Fibroblast of mammary gland (primary cell): ENCODE results near the gene TXNDC16.

ENCODE experiments used
- DNase-seq: peaks from one replicate; pipeline ENCODE4 v3.0.0-alpha.2; 2010; ENCODE audit warnings: low read depth
- H3K4me3 ChIP-seq: 2 replicates; pipeline ENCODE4 v1.5.1; 2011; ENCODE audit warnings: low read depth, mild to moderate bottlenecking, low read length, moderate library complexity; ENCODE audit not compliant: control insufficient read depth
- TF ChIP-seq, protein P1 (sequence below): conservative IDR thresholded peaks from 2 replicates; pipeline ENCODE4 v1.5.1; 2011; ENCODE audit warnings: low read depth, low read length, inconsistent platforms; ENCODE audit not compliant: control insufficient read depth, insufficient read depth

TXNDC16 gene

DNA sequence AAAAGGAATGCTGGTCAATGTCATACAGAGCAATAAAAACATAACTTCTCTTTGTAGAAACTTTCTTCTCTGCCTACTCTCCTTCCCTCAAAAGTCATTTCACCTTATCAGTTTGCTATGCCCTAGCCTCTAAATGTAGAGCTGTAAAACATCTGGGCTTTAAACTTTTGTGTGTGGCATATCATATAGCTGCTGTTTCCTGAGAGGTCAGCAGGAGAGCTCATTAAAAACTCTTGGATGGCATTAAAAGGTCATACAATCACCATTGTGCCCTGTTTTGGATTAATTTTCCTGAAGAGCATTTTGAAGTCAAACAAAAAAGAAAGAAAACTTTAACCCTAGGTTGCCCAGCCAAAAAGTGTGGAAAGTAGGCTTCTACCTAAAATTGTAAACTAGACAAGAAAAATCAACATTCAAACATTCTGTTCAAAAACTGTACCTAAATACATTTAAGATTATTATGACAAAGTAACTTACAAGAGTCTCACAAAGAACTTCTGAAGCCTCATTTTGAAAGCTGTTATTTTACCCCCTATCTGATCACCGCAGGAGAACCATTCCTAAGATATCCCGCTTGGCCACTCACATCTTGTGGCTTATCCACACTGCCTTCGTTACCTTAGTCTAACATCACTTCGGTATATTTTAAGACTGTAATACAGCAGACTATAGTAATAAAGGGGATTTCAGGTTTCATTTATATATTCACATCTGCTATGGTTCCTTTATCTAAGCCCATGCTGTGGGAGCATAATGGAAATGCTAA lies 38.1 kb downstream of the TXNDC16 start:
- TF ChIP-seq, protein P1, sequence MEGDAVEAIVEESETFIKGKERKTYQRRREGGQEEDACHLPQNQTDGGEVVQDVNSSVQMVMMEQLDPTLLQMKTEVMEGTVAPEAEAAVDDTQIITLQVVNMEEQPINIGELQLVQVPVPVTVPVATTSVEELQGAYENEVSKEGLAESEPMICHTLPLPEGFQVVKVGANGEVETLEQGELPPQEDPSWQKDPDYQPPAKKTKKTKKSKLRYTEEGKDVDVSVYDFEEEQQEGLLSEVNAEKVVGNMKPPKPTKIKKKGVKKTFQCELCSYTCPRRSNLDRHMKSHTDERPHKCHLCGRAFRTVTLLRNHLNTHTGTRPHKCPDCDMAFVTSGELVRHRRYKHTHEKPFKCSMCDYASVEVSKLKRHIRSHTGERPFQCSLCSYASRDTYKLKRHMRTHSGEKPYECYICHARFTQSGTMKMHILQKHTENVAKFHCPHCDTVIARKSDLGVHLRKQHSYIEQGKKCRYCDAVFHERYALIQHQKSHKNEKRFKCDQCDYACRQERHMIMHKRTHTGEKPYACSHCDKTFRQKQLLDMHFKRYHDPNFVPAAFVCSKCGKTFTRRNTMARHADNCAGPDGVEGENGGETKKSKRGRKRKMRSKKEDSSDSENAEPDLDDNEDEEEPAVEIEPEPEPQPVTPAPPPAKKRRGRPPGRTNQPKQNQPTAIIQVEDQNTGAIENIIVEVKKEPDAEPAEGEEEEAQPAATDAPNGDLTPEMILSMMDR, result no peak
- no peak for DNase-seq

DNA sequence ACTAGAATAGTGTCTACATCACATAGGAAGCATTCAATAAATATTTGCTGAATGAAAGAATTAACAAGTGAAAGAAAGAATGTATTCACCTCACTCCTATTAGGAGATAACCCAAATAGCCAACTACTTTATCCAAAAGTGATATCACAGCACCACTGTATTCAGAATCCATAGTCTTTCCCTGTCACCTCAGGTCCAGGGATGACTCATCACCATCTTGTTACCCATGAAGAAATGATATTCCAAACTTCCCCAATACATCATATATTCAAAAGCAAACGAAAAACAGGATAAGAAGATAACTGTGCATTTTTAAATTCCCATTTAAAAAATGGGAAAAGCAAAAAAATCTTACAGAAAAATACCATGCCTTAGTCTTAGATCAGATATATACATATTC lies 39.1 kb downstream of the TXNDC16 start:
- DNase-seq, result no peak
- TF ChIP-seq, protein P1, result no peak
- H3K4me3 ChIP-seq, result no peak overlapping the region

More for the DNA sequence above, 38.1 kb downstream of the TXNDC16 start:
- no peak overlapping the region for H3K4me3 ChIP-seq

DNA sequence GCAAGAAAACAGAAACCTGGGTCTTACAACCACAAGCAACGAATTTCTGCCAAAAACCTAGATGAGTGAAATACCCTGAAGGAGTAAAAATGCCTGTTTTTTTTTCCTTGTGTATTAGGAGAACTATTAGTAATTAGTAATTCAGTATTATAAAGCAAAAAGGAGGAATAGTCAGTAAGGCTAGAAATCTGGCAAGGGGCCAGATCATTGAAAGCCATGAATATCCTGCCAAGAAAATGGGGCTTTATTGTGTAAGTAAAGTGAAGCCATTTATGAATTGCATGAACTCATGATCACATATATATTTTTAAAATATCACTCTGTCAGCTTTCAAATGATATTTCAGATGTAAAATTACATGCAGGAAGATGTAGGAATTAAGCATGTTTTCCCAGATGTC lies 57.9 kb downstream of the TXNDC16 start:
- TF ChIP-seq, protein P1, result no peak
- no peak overlapping the region for H3K4me3 ChIP-seq
- DNase-seq, result peak; percentile 15

DNA sequence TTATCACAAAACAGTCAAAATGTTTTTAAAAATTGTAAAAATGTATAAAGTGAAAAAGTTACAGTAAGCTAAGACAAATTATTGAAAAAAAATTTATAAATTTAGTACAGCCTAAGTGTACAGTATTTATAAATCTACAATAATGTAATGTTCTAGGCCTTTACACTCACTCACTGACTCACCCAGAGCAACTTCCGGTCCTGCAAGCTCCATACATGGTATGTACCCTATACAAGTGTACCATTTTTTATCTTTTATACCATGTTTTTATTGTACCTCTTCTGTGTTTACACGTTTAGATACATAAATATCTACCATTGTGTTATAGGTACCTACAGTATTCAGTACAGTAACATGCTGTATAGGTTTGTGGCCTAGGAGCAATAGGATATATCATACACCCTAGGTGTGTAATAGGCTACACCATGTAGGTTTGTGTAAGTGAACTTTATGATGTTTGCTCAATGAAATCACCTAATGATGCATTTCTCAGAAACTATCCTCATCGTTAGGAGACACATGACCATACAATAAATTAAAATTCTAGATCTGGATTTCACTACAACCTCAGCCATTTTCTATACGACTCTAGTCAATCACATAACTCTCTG lies 66.8 kb downstream of the TXNDC16 start:
- TF ChIP-seq, protein P1, result no peak
- no peak for DNase-seq
- no peak overlapping the region for H3K4me3 ChIP-seq

DNA sequence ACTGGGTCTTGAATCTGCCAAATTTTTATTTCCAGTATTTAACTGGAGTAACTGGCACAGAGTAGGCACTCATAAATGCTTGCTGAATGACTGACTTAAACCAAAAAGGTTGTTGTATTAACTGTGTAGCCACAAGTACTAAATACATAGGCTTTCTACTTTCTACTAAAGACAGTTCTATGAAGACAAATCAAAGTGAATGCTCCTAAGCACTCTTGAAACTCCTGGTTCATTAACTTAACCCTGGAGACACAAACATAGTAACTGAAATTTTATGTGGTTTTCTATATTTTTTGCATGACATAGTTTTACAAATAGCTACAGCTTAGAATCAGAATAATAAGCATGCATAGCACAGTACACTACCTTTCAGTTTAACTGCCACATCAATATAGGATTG lies 70.4 kb downstream of the TXNDC16 start:
- H3K4me3 ChIP-seq, result no peak overlapping the region
- DNase-seq, result no peak
- TF ChIP-seq, protein P1, result no peak

DNA sequence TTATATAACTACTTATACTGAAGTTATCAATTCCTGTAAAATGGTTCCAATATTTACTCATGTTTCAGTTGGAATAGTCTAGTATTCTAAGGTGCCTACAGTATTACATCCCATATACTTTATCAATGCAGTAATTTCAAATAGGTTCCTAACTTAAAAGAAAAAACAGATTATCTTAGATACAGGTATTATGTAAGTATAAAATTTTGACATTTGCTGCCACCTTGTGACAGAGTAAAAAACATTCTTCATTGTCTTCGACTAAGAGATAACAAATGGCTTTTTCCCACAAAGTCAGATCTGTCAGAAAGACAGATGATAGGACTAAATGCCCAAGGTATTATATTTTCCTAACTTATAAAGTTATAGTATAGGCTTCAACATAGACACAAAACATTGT lies 78.7 kb downstream of the TXNDC16 start:
- TF ChIP-seq, protein P1, result peak; percentile 41
- peak; percentile 73 for DNase-seq
- H3K4me3 ChIP-seq, result no peak overlapping the region
